Adrenal gland (tissue), 5 donors: Measurements from ENCODE around the gene NR2C1.

Experiments
- CTCF ChIP-seq, 6 experiments: fragments of 450-650 bp in 4 of 6; fragments of 200-600 bp in 2 of 6; sonication (generic) in 1 of 6; IDR thresholded peaks; 1 replicate in 5 of 6; 2 replicates in 1 of 6; pipeline versions ENCODE4 v1.5.1 to v1.8.0; 2016 to 2021; ENCODE audit warnings: antibody characterized with exemption in 6 of 6, mild to moderate bottlenecking in 2 of 6, moderate library complexity in 1 of 6
- POLR2A ChIP-seq, 2 donors: fragments of 450-650 bp; IDR thresholded peaks; one replicate each; pipeline ENCODE4 v1.6.1; 2017; ENCODE audit warnings: antibody characterized with exemption in 2 of 2, mild to moderate bottlenecking in 2 of 2, moderate library complexity in 1 of 2
- donor health status: DM: no; HTN: no; CAD: no.

GRCh38 chr12:94973221-94973620 is 100.2 kb downstream of the NR2C1 start:
- TF ChIP-seq POLR2A (IDR thresholded peaks at IDR 0.05) (no peak), CTCF (IDR thresholded peaks at IDR 0.05) (no peak)
